Activated CD4-positive, alpha-beta memory T cell treated with anti-CD3 and anti-CD28 coated beads, Interleukin-2, amount 10 ng/mL, durations not matched to agents 7 days and 5 days (primary cell): ENCODE data around the gene MEIOB. TPM values are rescaled to one million over a fixed set of nuclear protein-coding genes. Genes with fewer than 3 reads are reported as not detected.

Experiments used
- CTCF ChIA-PET: fragments of 350-600 bp; sonication (Branson Sonifier 250); formaldehyde crosslinking; loops from one replicate; lab custom pipeline; 2021; ENCODE audit warnings: antibody characterized with exemption, inconsistent platforms; lab: Charles Lee
- POLR2A ChIA-PET: fragments of 350-600 bp; sonication (Branson Sonifier 250); formaldehyde crosslinking; loops from one replicate; lab custom pipeline; 2021; ENCODE audit warnings: antibody characterized with exemption; lab: Charles Lee
- DNase-seq: peaks from one replicate; pipeline ENCODE4 v3.0.0-alpha.2; 2020
- H3K27ac Mint-ChIP-seq: one replicate; pipeline ENCODE4 v1.8.0; 2021; ENCODE audit warnings: mild to moderate bottlenecking, mixed read lengths
- H3K27me3 Mint-ChIP-seq: one replicate; pipeline ENCODE4 v1.8.0; 2021; ENCODE audit warnings: mixed read lengths
- H3K36me3 Mint-ChIP-seq: one replicate; pipeline ENCODE4 v1.8.0; 2021; ENCODE audit warnings: low read depth, mixed read lengths
- H3K4me1 Mint-ChIP-seq: one replicate; pipeline ENCODE4 v1.8.0; 2021; ENCODE audit warnings: mixed read lengths
- H3K4me3 Mint-ChIP-seq: one replicate; pipeline ENCODE4 v1.8.0; 2021; ENCODE audit warnings: mild to moderate bottlenecking, mixed read lengths
- H3K9me3 Mint-ChIP-seq: one replicate; pipeline ENCODE4 v1.8.0; 2021; ENCODE audit warnings: mixed read lengths
- total RNA-seq, 2 experiments: library from RNA; stranded (reverse); gene quantifications; one replicate each; pipeline ENCODE4 v1.2.3, GENCODE V29; 2021

Gene MEIOB
- total RNA-seq, 2 experiments from 2014 or later, result 0.18 TPM; not detected in 1

DNA sequence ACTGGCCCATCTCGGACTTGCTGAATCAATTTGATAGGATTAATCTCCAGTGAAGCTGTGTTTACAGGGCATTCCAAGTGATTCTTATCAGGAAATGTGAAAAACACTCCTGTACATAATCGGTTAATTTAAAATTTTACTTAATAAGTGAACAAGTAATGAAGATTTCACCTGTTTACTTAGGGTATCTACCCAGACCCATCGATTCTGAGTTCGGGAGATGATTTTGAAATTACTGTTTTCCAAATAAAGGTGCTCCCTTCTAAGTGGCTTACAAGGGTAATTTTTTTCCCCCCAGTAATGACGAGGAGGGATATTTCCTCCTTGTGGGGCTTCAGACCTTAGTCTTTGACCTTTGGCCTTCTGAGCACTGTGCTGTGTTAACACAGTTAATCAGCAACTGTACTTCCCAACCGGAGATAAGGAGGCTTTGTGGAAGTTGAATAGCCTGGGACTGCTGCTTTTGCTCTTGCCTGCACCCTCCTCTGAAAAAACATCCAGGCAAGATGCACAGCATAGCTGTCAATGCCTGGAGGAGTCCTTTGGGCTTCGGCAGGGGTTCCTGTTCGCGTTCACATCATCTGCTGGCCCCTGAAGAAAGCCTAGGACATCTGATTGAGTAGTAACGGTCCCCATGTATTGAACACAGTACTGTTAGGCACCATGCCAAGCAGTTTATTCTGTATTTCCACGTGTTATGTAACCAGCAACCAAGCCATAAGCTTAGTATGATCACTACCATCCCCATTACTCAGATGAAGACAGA is 43.1 kb downstream of the MEIOB start:
- Mint-ChIP-seq H3K4me1 (peaks cover 42% of the 10 kb centered on the region), H3K27me3 (no peaks in the 10 kb centered on the region), H3K4me3 (peak overlapping the region; percentile 14), H3K9me3 (no peaks in the 10 kb centered on the region), H3K27ac (no peak overlapping the region), H3K36me3 (peaks cover 4% of the 10 kb centered on the region)
- DNase-seq, result no peak
- ChIA-PET POLR2A (interaction anchor here (1.1 kb wide), 1 partner anchor 9 kb away, joined by 4 read pairs; no protein-coding TSS in a partner anchor), CTCF (interaction anchor here (1.1 kb wide), 1 partner anchor 10 kb away, joined by 3 read pairs; no protein-coding TSS in a partner anchor)

DNA sequence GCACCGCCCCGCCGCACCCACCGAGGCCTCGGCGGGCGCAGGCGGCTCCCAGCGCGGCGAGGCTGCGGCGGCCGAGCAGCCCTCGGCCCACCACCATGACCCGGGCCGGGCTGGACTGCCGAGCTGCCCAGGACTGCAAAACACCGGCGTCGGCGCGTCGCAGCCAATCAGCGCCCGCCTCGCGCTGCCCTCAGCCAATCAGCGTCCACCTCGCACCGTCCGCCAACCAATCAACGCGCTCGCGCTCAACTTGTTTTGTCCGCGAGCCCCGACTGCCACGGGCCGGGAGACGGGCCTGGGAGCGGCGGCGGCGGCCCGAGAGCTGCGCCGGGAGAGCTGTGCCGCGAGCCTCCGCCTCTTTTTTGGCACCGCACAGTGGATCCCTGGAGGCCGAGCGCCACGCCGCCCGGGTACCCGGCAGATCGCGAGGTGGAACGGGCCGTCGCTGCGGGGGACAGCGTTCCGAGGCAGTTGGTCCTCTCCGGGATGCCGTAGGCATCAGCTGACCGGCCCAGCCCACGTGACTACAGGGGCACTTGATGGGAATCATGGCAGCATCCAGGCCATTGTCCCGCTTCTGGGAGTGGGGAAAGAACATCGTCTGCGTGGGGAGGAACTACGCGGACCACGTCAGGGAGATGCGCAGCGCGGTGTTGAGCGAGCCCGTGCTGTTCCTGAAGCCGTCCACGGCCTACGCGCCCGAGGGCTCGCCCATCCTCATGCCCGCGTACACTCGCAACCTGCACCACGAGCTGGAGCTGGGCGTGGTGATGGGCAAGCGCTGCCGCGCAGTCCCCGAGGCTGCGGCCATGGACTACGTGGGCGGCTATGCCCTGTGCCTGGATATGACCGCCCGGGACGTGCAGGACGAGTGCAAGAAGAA is 45.0 kb downstream of the MEIOB start, which contains the start of the genes FAHD1 and HAGH:
FAHD1 (plus strand) TSS at position 516 of the 883 bp plus-strand sequence; CDS start at position 549, 33 bp downstream.
HAGH (minus strand) TSS at position 135 of the 883 bp plus-strand sequence; CDS start at position 97, 38 bp downstream.
- peak within 1 kb of the TSS; percentile 81 for H3K27ac Mint-ChIP-seq
- DNase-seq, result peak; percentile 91
- CTCF ChIA-PET, result interaction anchor here (0.7 to 2.2 kb wide), 5 partner anchors 14 to 121 kb away, joined by 3 to 9 read pairs (median 3); partner anchors contain the start of genes EME2, MAPK8IP3, MRPS34 and NUBP2
- peaks cover 42% of the 10 kb centered on the region for H3K4me1 Mint-ChIP-seq
- peak within 1 kb of the TSS; percentile 96 for H3K4me3 Mint-ChIP-seq
- peaks cover 4% of the 10 kb centered on the region for H3K36me3 Mint-ChIP-seq
- POLR2A ChIA-PET, result interaction anchor here (0.7 to 3.0 kb wide), 19 partner anchors 11 to 518 kb away, joined by 3 to 20 read pairs (median 3); partner anchors contain the start of genes EME2, IGFALS, MAPK8IP3 and MRPS34
- H3K27me3 Mint-ChIP-seq, result no peaks in the 10 kb centered on the region
- no peaks in the 10 kb centered on the region for H3K9me3 Mint-ChIP-seq

GRCh38 chr16:1825864-1826690 is 45.9 kb downstream of the MEIOB start:
- H3K4me1 Mint-ChIP-seq, result peaks cover 42% of the 10 kb centered on the region
- no peaks in the 10 kb centered on the region for H3K27me3 Mint-ChIP-seq
- CTCF ChIA-PET, result interaction anchor here (1.3 to 2.2 kb wide), 2 partner anchors 15 to 120 kb away, joined by 3 to 9 read pairs; partner anchors contain the start of gene MAPK8IP3
- peak overlapping the region; percentile 81 for H3K27ac Mint-ChIP-seq
- POLR2A ChIA-PET, result interaction anchor here (0.8 to 3.0 kb wide), 7 partner anchors 12 to 215 kb away, joined by 3 to 20 read pairs (median 5); partner anchors contain the start of genes EME2, MAPK8IP3, NUBP2 and RPS2
- no peaks in the 10 kb centered on the region for H3K9me3 Mint-ChIP-seq
- peak overlapping the region; percentile 83 for H3K4me3 Mint-ChIP-seq
- H3K36me3 Mint-ChIP-seq, result peaks cover 4% of the 10 kb centered on the region
- peak; percentile 77 for DNase-seq

DNA sequence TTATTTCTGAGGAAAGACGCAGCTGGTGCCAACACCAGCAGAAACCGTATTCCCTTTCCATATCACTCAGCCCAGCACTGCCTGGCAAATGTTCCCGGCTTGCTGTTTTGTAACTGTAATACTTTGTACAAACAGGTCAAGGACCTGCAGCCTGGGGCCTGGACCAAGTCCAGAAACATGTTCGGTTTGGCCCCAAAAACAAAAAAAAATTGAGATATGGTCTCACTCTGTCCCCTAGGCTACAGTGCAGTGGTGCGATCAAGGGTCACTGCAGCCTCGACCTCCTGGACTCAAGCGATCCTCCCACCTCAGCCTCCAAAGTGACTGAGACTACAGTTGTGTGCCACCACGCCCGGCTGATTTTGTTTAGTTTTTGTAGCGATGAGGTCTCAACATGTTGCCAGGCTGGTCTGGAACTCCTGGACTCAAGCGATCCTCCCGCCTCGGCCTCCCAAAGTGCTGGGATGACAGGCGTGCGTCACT is 46.5 kb downstream of the MEIOB start:
- Mint-ChIP-seq H3K4me1 (peaks cover 42% of the 10 kb centered on the region), H3K27ac (peak overlapping the region; percentile 81)
- POLR2A ChIA-PET, result interaction anchor here (0.8 to 3.0 kb wide), 4 partner anchors 42 to 118 kb away, joined by 3 to 20 read pairs (median 3); partner anchors contain the start of genes EME2, NUBP2 and SPSB3

GRCh38 chr16:1823821-1824220 is 48.1 kb downstream of the MEIOB start:
- Mint-ChIP-seq H3K4me1 (peaks cover 38% of the 10 kb centered on the region), H3K4me3 (no peak overlapping the region), H3K27me3 (no peaks in the 10 kb centered on the region), H3K27ac (no peak overlapping the region), H3K36me3 (no peaks in the 10 kb centered on the region), H3K9me3 (no peaks in the 10 kb centered on the region)
- ChIA-PET CTCF (no interaction called here), POLR2A (interaction anchor here (1.1 kb wide), 1 partner anchor 42 kb away, joined by 4 read pairs; no protein-coding TSS in a partner anchor)
- peak; percentile 29 for DNase-seq

More for the DNA sequence above, 46.5 kb downstream of the MEIOB start:
- Mint-ChIP-seq H3K4me3 (peak overlapping the region; percentile 83), H3K9me3 (no peaks in the 10 kb centered on the region), H3K36me3 (no peaks in the 10 kb centered on the region), H3K27me3 (no peaks in the 10 kb centered on the region)
- DNase-seq, result no peak
- CTCF ChIA-PET, result no interaction called here

- DNase-seq, result no peak
These were observed 49.2 kb downstream of the MEIOB start for GRCh38 chr16:1822801-1823200.

DNA sequence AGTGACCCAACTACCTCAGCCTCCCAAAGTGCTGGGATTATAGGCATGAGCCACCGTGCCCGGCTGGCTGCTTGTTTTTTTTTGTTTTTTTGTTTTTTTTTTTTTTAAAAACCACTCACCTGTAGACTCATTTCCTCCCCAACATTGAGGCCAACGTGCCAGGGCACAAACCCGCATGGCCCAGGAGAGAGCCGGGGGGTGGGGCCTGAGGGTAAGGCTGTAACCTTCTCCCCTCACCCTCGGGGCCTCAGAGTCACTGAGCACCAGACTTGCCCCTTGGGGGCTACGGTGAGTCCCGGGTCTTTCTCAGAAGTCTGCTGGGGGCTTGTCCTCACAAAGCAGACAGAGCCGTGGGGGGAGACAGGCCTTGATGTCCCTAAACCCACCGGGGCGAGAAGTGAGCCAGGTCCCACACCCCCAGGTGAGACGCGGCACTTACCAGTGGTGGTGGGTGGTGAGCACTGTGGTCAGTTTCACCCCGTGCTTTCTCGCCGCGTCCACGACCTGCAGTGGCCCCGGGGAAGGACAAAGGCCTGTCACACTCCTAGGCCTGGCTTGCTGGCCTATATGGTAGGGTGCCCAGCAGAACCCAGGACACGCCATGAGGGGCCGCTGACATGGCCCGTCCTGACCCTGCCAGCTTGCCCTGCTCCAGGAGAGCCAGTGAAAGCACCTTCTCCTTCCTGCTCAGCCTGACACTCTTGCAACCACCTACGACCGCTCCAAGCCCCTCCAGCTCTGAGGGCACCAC is 49.9 kb downstream of the MEIOB start:
- peaks cover 22% of the 10 kb centered on the region for H3K4me1 Mint-ChIP-seq
- no peak overlapping the region for H3K4me3 Mint-ChIP-seq
- POLR2A ChIA-PET, result interaction anchor here (1.0 kb wide), 1 partner anchor 49 kb away, joined by 3 read pairs; the partner anchor contains the start of genes EME2 and MRPS34
- peaks cover 3% of the 10 kb centered on the region for H3K36me3 Mint-ChIP-seq
- CTCF ChIA-PET, result no interaction called here
- DNase-seq, result no peak
- no peak overlapping the region for H3K27ac Mint-ChIP-seq
- no peaks in the 10 kb centered on the region for H3K9me3 Mint-ChIP-seq
- H3K27me3 Mint-ChIP-seq, result no peaks in the 10 kb centered on the region

More at GRCh38 chr16:1822801-1823200, 49.2 kb downstream of the MEIOB start:
- H3K9me3 Mint-ChIP-seq, result no peaks in the 10 kb centered on the region
- H3K27me3 Mint-ChIP-seq, result no peaks in the 10 kb centered on the region
- ChIA-PET POLR2A (interaction anchor here (1.0 kb wide), 1 partner anchor 50 kb away, joined by 3 read pairs; the partner anchor contains the start of genes EME2 and MRPS34), CTCF (interaction anchor here (0.6 kb wide), 1 partner anchor 366 kb away, joined by 4 read pairs; no protein-coding TSS in a partner anchor)
- H3K4me1 Mint-ChIP-seq, result peaks cover 29% of the 10 kb centered on the region
- H3K36me3 Mint-ChIP-seq, result no peaks in the 10 kb centered on the region
- H3K27ac Mint-ChIP-seq, result no peak overlapping the region
- H3K4me3 Mint-ChIP-seq, result no peak overlapping the region

GRCh38 chr16:1820946-1821290 is 51.0 kb downstream of the MEIOB start:
- DNase-seq, result no peak
- ChIA-PET CTCF (no interaction called here), POLR2A (no interaction called here)
- no peaks in the 10 kb centered on the region for H3K27me3 Mint-ChIP-seq
- no peak overlapping the region for H3K27ac Mint-ChIP-seq
- H3K4me1 Mint-ChIP-seq, result peaks cover 22% of the 10 kb centered on the region
- H3K4me3 Mint-ChIP-seq, result no peak overlapping the region
- H3K9me3 Mint-ChIP-seq, result no peaks in the 10 kb centered on the region
- peaks cover 3% of the 10 kb centered on the region for H3K36me3 Mint-ChIP-seq

DNA sequence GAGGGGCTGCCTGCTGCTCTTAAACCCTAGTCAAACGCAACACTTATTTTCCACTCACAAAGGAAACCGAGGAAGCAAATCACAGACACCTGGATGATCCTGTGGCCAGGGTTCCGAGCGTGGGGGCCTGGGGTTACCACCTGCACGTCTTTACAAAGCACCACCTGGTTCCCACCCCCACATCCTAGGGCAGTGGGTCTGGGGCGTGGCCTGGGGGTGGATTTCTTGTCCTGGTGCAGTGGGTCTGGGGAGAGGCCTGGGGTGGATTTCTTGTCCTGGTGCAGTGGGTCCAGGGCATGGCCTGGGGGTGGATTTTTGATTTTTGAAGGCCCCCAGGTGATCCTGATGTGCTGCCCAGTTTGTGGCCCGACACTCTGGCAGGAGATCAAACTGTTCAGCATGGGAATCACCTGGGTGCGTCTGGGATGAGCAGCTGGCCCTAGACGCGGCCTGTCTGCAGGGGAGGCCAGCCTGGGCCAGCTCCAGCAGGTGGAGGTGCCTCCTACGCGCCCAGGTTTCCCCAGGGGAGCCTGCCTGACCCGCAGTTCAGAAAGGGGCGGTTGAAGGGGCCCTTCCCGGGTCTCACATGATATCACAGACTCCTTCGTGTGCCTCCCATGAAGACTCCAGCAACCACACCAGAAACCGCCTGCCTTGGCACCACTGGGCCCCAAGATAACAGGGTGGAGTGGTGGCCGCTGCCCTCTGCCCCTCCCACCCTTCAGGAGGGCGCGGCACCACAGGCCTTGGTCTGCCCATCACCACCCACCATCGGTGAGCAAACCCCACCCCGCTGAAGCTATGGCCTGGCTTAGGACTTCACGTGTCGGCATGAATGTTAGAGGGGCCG is 51.6 kb downstream of the MEIOB start:
- H3K9me3 Mint-ChIP-seq, result no peaks in the 10 kb centered on the region
- peaks cover 7% of the 10 kb centered on the region for H3K36me3 Mint-ChIP-seq
- no peak overlapping the region for H3K4me3 Mint-ChIP-seq
- ChIA-PET POLR2A (no interaction called here), CTCF (no interaction called here)
- no peaks in the 10 kb centered on the region for H3K27me3 Mint-ChIP-seq
- no peak for DNase-seq
- H3K27ac Mint-ChIP-seq, result no peak overlapping the region
- peaks cover 16% of the 10 kb centered on the region for H3K4me1 Mint-ChIP-seq

DNA sequence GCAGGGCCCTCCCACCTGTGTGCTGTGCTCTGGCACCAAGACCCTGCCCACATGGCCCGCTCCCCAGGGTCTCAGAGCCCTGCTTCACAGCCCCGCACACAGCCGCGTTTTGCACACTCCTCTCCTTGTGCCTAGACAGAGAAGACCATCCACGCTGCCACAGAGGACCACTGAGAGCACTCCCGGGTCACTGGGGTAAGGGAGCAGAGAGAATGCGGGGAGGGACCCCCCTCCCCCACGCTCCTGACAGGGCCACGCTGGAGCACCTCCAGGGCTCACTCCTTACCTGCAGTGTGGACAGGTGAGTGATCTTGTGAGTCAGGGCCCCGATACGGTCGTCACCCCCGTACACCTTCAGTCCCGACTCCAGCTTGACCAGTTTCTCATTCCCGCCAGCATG is 52.4 kb downstream of the MEIOB start:
- Mint-ChIP-seq H3K9me3 (no peaks in the 10 kb centered on the region), H3K27me3 (no peaks in the 10 kb centered on the region), H3K27ac (no peak overlapping the region), H3K36me3 (peaks cover 12% of the 10 kb centered on the region), H3K4me1 (peaks cover 10% of the 10 kb centered on the region), H3K4me3 (no peak overlapping the region)
- ChIA-PET CTCF (no interaction called here), POLR2A (no interaction called here)
- no peak for DNase-seq
